ENCODE measurements around the gene SIX1.

Gene SIX1

DNA sequence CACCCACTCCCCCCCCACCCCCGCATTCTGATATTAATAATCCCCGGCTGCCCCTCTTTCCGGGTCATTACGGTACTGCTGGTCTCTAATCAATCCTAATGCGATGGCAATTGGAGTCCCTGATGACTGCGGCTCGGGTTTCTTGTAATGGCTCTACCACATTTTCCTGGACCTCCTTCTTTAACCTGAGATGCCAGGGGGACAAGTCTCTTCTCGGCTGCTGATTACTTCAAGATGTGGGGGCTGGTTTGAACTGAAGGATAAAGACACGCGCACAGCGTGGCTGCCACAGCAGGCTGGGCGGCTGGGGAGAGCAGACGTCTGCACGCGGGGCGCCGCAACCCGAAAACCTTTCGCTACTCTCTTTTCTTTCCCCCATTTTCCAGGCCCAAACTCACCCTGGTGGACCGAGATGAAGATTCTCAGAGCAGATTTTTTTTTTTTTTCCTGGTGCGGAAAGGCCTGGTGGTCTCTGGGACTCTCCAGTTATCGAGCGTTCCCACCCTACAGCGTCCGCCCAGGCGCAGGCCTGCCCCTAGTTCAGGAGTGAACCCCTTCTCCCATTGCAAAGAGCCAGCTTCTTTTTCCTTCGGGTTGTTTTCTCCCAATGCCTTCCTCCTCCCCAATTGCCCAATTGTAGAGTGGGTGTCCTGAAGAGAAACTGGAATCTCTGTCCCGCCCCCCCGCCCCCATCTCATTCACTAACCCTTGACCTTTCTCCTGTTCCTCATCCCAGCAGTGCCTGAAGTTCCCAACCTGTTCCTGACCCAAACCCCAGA, 6.0 kb upstream of the SIX1 start:
- no peak for DNase-seq

DNA sequence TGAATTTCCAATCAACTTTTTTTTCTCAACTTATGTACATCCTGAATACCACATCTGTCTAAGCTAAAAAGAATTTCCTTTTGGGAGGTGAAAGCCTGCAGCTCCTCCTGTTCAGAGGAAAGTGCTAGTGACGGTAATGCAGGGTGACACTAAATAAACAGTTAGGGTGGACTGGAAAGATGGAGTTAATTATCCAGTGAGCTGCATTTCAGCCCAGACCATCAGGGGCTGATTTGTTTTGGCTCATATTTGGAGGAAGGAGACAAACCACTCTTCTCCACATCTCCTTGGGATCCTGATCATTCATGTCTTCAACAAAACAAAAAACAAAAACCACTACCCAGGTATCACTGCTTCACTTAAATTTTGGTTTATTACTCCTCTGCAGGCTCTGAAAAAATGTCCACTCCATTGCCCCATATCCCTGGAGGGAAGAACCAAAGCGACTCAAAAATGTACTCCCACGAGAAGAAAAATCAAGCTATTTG, 5.1 kb upstream of the SIX1 start:
- no peak for DNase-seq

DNA sequence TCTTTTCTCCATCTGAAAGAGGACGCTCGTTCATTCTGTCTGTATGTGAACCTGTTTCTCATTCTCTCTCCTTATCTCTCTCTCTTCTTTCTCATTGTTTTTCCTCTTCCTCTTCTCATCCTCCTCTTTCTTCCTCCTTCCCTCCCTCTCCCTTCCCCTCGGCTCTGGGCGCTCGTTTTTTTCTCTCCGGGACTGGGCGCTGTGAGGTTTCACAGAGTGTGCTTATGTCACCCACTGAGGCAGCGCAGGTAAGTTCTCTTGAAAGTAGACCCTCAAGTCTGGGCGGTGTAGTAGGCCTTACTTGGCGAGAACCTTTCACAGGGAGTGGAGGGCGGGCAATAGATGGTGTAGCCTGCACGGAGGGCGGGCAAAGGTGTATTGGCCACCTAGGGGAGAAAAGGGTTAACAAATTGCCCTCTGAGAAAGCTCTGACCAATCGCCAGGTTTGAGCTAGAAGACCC, 4.5 kb upstream of the SIX1 start:
- DNase-seq = no peak

DNA sequence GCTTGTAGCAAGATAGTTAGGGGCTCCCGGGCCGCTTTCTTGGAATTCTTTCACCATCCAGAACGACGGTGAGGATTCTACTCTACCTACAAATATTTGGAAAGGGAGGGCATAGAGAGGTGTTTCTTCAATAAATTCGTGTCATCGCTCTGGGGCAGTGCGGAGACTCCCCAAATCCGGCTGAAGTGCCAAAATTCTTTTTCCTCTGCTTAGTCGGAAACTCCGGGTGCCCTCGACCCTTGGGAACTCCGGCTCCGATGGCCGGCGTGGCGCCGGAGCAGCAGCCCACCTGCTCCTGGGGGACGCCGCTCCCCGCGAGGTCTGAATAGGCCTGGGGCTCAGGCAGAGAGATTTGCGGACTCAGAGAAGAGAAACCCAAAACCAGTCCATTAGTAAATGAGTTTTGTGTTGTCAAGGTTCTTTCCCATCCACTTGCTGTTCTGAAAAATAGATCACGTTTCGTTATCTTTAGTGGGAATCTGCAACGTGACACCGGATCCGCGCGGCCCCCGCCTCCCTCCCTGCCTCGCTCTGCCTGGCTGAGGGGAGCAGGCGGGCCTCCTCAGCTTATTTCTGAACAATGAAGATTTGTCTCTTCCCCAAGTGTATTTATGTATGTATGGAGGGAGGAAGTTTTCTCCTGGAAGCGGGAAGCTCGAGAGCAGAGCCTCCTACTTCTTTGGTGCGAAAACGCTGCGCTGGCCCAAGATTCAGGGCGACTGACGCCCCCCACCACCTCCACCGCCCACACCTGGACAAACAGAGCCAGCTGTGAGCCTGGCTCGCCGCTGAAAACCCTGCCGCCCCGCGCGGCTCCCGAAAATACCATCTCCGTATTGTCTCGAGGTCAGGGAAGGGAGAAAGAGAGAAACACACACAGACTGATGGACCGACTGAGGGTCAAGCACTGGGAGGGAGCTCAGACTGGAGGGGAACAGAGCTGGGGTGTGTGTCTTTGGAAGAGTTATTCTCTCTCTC, 3.7 kb upstream of the SIX1 start:
- peak; percentile 31 for DNase-seq

DNA sequence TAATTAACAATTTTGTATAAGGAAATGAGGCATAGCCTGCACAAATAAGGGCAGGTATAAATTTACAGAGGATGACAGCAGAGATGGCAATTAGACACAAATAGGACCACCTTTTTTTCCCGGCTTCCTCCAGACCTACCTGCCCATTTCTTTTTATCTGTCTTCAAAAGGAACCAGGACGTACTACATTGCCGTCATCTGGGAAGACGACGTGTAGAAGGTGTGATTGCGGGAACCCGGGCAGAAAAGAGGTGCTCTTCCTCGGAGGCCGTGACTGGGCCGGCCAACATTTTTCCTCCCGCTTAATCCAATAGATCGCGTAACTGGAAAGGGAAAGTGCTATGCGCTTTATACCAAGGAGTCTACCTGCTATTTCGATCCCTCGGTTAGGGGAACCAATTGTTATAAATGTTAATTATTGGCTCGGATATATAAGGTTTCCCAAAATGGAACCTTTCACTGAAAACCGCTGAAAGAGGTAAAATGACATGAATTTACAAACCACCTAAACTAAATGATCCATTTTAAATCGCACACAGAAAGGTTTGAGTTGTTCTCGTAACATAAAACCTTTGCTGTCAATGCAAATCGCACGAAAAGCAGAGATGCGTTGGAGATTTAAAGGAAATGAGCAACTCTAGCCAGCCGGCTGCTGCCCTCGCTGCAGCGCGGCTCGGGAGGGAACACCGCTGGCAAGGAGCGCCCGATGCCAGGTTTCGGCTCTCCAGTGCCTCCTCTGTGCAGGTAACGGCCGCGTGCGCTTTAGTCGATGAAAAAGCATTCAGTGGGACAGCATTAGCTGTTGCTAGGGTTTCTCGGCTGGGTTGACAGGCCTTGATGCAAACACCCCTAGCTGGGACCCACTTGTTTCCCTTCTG, 2.8 kb upstream of the SIX1 start:
- DNase-seq = no peak

DNA sequence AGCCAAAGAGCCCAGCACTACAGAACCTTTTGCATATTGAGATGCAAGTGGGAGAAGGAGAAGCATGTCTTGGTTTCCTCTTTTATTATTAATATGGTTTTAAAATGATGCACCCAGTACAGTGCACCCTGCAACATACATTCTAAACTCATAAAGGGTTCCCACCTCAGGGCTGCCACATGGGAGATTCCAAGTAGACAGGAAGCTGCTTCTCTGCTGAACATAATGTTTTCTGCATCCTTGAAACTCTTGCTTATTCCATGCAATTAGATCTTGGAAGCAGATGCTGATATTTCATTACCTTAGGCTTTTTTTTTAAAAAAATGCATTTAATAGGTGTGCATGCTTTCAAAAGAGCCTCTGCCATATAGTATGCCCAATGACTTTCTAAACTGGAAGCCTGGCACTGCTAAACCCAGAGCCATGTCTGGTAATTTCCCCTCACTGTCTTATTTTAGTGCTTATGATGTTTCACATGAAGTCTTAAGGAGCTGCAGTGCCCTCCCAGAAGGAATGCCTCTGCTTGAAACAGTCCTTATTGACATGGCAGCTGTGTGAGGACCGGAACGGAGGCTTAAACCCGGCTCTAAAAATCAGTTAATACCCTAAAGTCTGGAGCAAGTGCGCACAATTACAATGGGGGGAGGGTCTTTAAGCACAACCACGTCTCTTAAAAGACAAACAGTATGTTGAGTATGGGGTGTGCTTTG, 2.0 kb upstream of the SIX1 start:
- DNase-seq = no peak

DNA sequence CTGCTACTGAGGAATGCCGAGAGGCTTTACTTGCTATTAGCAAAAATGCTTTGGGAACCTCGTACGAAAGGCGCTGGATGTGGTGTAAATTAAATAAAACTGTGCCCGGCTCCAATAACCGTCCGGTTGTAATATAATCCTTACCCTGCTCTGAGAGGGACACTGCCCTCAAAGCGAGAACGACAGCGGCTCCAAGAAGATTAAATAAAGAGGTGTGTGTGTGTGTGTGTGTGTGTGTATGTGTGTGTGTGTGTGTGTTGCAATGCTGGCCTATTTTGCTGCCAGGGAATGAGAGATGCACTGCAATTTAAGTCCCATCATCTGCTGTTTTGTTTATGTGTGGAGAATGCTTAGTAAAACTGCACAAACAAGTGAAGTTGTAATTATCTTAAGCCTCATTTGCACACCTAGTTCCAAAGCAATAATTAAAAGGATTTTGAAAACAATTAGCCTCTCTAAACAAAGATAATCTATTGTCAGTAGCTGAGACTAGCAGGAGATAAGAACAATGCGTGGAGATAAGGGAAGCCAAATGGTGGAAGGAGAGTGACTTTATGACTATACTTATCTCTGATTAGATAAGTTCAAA, 1.2 kb upstream of the SIX1 start:
- peak; percentile 28 for DNase-seq

DNA sequence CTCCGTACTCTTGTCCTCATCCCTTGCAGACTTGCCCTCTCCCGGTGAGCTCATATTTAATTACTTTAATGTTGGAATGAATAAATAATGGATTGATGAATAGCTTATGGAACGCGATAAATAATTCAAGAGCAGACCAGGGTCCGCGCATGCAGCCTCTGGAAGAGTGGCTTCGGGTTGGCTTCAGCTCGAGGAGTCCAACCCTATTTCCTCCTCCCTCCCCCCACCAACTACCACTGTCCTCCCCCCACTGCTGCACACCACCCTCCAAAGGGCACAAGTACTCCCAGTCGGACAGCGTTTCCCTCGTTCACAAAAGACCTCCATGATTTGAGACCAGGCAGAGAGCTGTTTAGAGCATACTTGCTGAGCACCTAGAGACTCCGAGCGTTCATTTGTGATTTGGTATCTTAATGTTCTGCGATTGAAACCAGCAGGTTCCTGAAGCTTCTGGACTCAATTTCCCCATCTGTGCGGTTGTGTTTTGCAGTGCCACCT, 647 bp upstream of the SIX1 start:
- peak; percentile 84 for DNase-seq

DNA sequence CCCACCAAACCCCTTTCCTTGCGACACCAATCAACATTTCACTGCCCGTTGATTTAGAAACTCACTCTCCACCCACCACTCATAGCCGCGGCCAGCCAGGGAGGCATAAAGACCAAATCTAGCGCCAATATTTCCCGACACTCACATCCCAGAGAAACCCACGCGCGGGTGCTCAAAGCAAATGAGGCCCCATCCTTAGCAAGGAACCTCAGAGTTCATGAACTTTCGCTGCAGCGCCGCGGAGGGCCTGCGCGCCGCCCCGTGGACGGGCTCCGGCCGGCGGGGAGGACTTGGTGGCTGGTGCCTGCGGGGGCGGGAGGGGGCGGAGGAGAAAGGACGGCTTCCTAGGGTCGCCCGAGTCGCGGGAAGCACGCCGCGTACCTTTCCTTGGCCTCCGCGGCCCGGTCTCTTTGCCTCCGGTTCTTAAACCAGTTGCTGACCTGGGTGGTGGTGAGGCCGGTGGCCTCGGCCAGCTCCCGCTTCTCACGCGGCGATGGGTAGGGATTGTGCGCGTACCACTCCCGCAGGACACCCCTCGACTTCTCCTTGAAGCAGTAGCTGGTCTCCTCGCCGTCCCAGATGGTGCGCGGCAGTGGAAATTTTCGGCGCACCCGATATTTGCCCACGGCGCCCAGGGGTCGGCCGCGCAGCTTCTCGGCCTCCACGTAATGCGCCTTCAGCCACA, 886 bp downstream of the SIX1 start:
- no peak for DNase-seq

DNA sequence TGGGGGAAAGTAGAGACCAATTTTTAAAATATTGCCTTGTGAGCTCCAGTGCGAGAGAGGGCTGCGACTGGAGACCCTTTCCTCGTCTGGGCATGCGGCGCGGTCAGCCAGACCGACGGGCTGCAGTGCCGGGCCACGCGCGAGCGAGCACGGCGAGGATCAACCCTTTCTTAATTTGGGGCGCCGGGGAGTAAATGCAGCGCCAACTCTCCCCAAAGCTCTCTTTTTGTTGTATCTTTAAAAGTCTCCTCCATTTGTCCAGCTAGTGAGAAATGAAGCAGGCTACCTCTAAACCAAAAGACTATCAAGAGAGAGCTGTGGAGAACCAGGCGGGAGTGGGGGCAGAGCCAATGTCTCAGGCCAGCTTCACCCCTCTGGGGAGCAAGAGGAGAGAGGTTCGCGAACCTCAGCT, 1.4 kb downstream of the SIX1 start:
- DNase-seq = no peak

DNA sequence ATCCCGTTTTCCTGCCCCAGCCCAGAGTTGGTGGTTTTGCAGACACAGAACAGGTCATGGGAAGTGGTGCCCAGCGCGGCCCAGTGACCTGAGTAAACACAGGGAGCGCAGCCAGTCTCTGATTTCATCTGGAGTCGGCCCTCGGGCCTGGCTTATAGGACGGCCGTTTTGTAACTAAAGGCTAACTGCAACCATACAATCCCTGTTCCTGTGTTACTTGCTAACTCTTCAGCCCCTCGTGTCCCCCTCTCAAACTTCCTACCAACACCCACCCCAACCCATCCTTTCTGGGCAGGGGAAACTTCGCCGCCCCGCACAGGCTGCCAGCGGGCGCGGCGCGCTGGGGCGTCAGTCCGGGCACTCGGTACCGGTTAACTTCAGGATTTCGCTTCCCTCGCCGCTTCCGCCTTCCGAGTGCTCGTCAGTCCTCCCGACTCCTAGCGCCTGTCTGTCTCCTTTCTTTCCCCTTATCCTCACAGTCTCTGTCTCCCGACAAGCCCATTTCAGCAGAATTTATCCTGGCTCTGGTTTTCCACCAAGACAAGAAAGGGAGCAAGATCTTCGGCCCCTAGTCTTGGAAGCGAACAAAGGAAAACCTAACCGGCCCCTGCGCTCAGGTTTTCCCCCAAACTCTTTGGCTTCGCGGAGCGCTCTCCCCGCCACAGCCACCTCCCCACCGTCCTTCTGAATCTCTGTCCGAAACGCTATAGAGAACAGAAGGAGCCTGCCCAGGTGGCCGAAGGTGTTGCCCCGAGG, 2.0 kb downstream of the SIX1 start:
- peak; percentile 28 for DNase-seq

DNA sequence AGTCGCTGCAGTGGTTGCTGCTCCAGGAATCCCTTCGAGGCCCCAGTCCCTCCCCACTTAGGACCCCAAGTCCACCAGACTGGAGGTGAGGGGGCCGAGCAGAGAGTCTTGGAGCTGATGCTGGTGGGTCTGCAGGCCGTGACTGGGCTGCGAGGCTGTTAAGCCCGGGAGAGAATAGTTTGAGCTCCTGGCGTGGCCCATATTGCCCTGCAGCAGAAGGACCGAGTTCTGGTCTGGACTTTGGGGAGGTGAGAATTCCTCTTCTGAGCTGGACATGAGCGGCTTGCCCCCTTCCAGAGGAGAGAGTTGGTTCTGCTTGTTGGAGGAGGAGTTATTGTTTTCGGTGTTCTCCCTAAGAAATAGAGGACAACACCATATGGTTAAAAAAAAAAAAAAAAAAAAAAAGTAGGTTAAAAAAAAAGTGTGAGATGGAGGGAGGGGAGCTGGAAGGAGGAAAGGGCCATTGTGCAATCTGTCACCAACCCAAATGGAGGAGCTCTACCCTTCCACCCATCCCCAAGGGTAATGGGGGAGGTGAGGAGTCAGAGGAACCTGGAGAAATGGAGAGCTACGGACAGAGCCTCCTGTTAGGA, 3.0 kb downstream of the SIX1 start:
- no peak for DNase-seq

DNA sequence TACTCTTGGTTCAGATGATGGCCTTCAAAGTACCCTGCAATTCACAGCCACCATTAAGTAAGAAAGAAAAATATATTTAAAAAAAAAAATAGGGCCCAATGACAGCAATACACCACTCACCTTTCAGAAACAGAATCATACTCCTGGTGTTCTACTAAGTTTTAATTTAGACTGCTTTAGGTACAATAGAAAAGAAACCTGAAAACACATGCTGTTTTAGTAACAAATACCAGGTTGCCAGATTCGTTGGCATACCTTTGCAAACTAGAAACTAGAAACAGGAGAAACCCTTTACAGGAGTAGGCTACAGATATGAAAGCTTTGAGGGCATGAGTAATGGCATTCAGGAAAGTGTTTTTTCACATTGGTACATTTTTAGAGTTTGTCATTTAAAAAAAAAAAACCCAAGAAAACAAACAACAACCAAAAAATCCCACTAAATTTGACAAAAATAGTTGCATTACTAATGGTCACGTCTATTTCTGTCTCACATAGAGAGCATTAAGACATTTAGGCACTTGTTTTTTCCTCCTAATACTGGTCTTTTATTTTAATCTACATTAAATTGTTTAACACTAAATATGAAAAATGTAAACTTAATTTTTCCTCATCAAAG, 4.0 kb downstream of the SIX1 start:
- no peak for DNase-seq

DNA sequence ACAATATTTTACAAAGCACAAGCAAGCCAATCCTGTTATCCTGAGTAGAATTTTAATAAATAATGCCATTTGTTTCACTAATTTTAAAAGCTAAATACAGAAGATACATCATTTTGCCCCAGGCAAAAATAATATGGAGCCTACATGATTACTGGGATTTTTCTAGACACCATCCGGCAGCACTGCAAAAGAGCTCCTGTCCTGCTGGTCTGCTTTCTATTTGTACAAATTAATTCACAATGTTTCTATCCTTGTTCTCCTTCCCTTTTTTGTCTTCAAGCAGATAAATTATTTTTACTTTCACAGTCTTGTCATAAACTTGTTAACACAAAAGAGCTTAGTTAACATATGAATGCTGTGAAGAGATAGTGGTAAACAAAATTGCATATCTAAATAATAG, 4.6 kb downstream of the SIX1 start:
- DNase-seq = no peak

DNA sequence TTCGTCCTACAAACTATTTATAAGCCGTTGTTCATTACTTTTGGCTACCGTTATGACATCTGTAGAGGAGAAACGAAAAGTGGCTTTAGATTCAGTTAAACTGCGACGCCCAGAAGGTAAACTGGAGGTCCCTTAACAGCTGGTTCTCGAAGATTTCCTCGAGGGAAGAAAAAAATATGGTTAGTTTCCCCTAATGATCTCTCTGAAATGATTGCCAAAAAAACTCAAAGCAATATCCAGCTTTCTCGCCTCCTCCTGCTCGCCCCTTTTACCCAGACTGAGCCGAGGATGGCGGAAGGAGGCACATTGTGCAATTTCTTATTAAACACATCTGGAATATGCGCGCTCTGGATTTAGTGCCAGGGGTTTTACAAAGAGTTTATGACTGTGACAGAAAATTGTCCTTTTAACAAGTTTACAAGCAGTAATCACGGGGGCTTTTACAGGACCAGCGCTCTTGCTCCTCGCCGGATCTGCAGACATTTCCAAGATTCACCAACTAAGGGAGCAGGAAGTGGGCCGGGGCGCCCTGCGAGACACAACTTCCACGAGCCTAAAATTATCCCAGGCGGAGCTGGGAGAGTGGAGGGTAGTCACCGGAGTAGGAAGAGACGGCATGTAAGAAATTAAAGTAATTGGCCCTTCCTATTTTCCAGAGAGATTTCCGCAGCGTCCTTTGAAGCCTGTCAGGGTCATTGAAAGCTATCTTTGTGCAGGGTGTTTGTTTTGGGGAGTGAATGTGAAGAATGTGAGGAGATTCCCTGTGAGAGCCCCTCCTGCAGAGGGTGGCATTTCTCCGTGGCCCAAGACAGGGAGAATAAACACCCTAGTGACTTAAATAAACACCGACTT, 5.6 kb downstream of the SIX1 start:
- no peak for DNase-seq

DNA sequence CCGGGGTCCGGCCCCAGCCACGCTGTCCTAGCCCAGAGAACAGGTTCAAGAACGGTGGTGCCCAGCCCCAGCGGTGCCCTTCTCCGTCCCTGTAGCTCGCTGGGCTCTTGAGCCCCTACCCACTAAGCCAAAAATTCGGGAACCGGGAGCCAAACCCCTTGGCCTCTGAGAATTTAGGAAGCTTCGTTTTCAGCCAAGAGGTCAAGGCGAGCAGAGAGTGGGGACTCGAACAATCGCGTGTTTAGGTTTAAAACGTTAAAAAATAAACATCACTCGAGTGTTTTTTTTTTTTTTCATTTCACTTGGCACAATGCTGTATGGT, 6.2 kb downstream of the SIX1 start:
- no peak for DNase-seq

DNA sequence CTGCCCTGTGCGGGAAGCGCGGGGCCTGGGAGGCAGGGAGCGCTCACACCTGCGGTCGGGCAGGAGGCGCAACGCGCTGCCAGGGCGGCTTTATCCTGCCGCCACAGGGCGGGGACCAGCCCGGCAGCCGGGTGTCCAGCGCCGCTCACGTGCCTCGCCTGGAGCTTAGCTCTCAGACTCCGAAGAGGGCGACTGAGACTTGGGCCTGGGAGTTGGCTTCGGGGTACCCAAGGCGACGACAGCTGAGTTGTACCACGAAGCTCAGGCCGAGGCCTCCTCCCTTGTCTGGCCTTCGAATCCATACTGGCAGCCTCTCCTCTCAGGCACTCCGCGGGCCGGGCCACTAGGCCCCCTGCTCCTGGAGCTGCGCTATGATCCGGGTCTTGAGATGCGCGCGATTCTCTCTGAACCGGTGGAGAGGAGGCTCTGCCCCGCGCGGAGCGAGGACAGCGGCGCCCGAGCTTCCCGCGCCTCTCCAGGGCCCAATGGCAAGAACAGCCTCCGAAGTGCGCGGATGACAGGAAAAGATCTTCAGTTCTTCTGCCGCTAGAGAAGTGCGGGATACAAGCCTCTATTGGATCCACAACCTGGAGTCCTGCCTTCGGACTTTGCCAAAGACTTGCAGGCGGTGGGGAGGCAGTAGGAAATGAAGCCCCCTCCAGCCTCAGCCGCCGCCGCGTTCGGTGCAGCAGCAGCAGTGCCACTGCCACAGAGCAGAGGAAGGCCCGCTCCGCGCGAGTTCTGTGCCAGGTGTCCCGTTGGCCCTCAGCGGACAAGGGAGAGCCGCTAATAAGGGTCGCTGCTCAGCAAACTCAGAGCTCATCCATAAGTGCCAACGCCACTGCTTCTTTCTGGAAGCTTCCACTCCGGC, 6.8 kb downstream of the SIX1 start:
- no peak for DNase-seq

All from NCI-H510A (cell line).